GM19035 (cell line): ENCODE results near the gene ABR.
"Not testable (repeated sequence)": the region's sequence is repeated elsewhere in the genome, so short reads cannot be mapped to it uniquely, and the experiment has no call there.

Experiments
- ATAC-seq: cut with Tn5 transposase; IDR thresholded peaks from one replicate; pipeline ENCODE4 v1.9.1; 2021; ENCODE audit not compliant: unreplicated experiment

ABR gene

GRCh38 chr17:1174263-1174880 lies 5.4 kb downstream of the ABR start:
- ATAC-seq = no peak

- no peak for ATAC-seq
Measured at GRCh38 chr17:1173432-1174262, 6.1 kb downstream of the ABR start.

- ATAC-seq = no peak
Measured at GRCh38 chr17:1171953-1172352, 7.8 kb downstream of the ABR start.

DNA sequence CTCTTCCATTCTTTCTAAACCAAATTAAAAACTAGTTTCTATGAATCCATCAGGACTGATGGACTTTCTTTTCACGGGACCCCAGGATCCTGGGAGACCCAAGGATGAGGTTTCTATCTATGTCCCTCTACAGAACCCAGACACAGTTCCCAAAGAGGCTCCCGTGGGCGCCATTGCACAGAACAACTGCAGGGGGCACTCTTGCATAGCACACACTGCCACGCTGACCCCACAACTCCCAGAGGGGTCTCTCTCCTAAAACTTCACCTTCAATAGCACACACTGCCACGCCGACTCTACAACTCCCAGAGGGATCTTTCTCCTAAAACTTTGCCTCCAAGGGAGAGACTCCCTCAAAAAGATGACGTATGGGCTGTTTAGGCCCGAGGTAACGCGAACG lies 9.0 kb downstream of the ABR start:
- ATAC-seq = no peak

GRCh38 chr17:1169929-1170312 lies 9.9 kb downstream of the ABR start:
- ATAC-seq = no peak

GRCh38 chr17:1169221-1169928 lies 10.4 kb downstream of the ABR start:
- no peak for ATAC-seq

DNA sequence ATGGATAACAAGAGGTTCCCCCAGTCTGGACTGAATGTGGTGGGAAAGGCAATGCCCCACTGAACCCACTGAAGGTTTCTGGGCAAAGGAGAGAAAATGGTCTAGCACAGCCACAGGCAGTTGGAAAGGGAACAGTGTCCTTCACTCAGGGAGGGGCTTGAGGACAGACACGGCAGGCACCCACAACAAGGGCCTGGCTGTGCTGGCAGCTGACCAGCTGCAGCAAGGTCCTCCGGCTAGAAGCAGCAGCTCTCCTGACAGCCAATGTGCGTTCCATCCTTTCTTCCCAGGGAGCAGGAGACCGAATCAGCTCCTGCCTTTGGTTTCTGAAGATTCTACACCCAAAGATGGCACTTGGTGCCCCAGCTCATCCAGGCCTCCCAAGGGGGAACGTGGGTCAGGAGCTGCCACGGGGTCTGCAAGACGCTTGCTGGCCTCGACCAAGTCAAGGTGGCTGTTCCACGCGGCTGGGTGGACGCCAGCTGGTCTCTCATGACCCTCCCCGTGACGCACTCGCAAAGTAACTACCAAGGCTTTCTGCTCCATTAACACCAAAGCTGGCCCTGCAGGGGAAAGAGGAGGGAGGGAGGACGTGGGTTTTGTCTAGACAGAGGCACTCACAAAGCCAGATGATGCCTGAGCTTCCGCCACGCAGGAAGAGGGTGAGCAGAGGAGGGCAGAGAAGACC lies 11.1 kb downstream of the ABR start:
- ATAC-seq = no peak

- no peak for ATAC-seq
Measured at GRCh38 chr17:1166276-1166675, 13.5 kb downstream of the ABR start.

DNA sequence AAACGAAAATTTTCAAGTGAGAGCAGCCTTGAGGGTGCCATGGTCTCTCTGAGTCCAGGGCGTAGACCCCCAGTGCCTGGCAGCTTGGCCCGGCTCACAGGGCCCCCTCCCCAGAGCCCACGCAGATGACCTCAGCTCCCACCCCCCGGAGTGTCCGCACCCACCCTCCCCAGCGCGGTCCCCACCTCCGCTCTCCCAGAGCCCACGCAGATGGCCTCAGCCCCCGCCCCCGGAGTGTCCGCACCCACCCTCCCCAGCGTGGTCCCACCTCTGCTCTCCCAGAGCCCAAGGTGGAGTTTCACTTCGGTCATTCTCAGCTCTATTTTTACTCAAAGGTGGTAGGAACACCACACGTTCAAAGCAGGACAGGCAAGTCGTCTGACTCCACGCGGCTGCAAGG lies 13.9 kb downstream of the ABR start:
- no peak for ATAC-seq

DNA sequence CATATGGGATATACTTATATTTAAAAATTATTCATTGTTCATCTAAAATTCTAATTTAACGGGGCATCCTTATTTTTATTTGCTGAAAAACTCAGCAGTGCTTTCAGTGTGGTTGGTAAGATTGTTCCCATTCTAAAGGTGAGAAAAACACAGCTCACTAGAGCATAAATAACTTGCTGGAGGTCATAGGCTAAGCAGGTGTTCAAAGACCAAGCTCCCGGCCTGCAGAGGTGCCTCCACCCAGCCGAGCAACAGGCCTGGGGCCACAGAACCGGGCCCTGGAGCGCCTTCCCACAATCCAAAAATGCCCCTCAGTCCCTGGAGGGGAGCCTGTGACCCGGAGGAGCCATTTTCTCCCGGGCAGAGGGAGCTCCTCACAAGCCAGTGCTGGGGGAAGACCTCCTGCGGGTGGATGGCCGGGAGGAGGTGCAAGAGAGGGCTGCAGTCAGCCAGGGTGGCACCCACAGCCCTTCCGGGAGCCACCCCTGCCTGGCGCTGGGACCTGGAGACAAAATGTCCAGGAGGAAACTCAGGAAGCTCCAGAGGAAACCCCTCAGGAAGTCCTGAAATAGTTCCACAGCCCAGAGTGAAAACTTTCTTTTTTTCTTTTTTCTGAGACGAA lies 14.7 kb downstream of the ABR start:
- ATAC-seq = no peak

DNA sequence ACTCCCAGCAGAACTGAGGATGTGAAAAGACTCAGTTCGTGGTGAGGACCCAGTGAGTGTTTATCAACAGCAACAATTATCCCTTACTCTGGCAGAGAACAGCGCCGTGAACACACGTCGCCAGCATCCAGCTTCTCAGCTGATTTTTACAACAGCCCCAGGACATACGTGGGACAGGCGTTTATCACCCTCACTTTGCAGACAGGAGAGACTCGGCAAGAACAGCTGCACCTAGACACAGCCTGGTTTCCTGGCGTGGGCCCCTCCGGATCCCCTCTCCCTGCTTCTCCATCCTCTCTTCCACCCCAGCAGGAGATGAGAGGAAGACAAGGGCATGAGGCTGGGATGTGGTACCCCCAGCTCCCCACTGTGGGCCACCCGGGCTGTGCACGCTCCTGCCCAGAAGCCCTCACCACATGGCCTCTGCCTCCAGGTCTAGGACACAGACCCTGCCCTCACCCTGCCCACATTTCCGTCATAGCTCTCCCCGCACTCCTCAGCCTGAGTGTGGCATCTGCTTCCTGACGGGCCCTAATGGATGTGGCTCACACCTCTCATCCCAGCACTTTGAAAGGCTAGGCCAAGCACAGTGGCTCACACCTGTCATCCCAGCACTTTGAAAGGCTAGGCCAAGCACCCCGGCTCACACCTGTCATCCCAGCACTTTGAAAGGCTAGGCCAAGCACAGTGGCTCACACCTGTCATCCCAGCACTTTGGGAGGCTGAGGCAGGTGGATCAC lies 17.5 kb downstream of the ABR start:
- ATAC-seq = no peak

DNA sequence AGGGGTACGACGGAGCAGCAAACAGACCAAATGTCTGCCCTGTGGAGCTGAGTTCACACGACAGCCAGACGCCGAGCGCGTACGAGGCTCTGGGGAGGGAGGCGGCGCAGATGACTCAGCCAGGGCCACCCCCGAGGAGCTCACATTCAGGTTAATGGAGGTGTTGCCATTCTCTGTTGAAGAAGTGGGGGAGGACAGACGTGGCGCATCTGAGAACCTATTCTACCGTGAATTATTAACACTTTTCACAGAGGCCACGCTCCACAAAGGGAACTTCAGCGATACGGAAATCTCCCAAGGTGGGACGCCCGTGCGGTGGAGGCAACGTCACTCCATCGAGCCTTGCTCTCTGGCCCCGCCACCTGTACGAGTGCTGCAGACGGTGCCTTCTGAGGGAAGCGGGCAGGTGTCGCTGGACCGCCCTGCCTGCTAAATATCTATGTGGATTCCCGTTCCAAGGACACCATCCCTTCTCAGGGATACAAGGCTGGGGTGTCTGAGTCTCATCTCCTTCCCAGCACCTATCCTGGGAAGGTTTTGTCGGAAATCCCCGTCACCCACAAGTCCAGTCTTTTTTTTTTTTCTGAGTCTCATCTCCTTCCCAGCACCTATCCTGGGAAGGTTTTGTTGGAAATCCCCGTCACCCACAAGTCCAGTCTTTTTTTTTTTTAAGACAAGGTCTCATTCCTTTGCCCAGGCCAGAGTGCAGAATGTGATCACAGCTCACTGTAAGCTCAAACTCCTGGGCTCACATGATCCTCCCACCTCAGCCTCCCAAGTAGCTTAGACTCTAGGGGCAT lies 19.0 kb downstream of the ABR start:
- no peak for ATAC-seq

DNA sequence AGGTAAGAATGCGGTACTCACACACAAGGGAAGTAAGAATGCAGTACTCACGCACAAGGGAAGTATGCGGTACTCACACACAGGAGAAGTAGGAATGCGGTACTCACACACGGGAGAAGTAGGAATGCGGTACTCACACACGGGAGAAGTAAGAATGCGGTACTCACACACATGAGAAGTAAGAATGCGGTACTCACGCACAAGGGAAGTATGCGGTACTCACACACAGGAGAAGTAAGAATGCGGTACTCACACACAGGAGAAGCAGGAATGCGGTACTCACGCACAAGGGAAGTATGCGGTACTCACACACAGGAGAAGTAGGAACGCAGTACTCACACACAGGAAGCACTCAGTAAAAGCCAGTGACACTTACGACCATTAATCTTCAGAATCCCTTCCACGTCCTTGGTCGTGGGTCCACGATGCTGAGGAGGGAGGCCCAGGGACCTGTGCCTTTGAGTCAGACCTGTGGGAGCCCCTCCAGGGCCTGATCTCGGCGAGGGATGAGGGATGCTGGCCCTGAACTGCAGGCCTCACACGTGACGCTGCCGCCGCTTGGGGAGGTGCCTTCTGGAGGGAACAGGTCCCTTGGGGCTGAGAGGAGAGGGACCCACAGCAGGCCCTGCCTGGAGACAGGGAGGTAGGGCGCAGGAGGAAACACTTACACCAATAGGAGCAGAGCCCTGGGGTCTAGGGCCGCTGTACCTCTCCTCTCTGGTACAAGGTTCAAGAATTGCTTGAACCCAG lies 20.2 kb downstream of the ABR start:
- no peak for ATAC-seq

DNA sequence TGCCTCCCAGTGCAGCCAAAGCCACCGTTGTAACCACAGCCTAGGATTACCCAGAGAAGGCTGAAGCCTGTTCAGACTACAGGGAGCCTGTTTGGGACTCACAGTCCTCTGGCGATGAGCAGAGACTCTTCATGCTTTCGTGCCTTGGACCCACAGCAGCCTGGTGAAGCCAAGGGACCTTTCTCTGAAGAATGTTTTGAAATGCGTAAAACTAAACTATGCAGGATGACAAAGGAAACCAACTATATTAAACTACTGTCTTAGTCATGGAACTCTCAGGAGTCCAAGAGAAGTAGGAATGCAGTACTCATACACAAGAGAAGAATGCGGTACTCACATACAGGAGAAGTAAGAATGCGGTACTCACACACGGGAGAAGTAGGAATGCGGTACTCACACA lies 20.9 kb downstream of the ABR start:
- ATAC-seq = no peak

- ATAC-seq = no peak
Measured at GRCh38 chr17:1156864-1157263, 22.9 kb downstream of the ABR start.

GRCh38 chr17:1154704-1155103 lies 25.1 kb downstream of the ABR start:
- no peak for ATAC-seq

DNA sequence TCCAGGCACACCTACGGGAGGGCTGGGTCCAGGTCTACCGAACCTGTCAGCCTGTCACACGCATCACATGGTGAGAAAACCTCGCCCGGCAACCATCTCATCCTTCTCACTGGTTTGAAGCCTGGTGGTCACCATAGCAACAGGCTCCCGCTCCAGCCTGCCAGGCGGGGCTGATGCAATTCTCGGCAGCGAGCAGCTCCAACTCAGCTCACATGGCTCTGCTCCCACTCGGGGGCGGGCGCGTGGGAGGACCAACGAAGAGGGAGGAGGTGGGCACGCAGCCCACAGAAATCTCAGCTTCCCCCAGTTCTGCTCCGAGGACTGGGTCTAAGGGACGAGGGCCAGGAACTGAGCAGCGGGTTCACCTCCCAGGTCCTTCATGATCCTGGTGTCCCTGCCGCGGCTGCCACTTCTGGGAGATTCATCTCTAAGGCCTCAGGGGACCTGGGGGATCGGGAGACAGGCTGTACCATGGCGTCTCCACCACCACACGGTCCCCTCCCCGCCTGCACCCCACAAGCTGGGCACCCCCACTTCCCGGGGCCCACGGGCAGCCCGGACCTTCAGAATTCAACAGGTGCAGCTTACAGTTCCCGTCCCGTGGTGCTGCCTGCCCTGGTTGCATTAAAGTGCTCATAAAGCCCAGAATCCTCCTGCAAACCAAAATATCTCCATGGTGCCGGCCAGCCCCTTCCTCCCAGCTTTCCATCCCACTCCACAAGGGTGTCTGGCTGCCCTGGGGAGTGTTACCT lies 25.8 kb downstream of the ABR start:
- no peak for ATAC-seq

DNA sequence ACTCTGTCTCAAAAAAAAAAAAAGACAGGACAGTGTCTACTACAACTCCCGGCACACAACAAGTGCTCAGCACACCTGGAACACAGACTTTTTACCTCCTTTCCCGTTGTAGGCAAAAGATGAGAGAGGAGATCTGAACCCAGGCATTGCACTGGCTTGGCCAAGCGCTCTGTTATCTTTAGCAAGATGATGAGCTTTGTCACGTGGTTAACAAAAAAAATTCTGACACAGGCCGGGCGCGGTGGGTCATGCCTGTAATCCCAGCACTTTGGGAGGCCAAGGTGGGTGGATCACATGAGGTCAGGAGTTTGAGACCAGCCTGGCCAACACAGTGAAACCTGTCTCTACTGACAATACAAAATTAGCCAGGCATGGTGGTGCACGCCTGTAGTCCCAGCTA lies 27.2 kb downstream of the ABR start:
- not testable (repeated sequence) for ATAC-seq
